Measurements from ENCODE around the gene CRACR2A. TPM values are rescaled to one million over a fixed set of nuclear protein-coding genes. Genes with fewer than 3 reads are reported as not detected.

Gene CRACR2A
- polyA plus RNA-seq, 4 donors: 1.2 to 1.6 (median 1.4) TPM

GRCh38 chr12:3692616-3693365 is 60.1 kb downstream of the CRACR2A start:
- DNase-seq (ENCODE audit: low read depth in 4 of 4, low spot score in 3 of 4): no peak

- DNase-seq (ENCODE audit: low read depth in 4 of 4, low spot score in 3 of 4): no peak
Measured at GRCh38 chr12:3686463-3686862, 66.4 kb downstream of the CRACR2A start.

- DNase-seq (ENCODE audit: low read depth in 4 of 4, low spot score in 3 of 4): no peak
Measured at GRCh38 chr12:3685830-3686229, 67.1 kb downstream of the CRACR2A start.

- peak in 1 of 4 donors; percentile 41 for DNase-seq (ENCODE audit: low read depth in 4 of 4, low spot score in 3 of 4)
Measured at GRCh38 chr12:3684449-3685051, 68.4 kb downstream of the CRACR2A start.

- DNase-seq (ENCODE audit: low read depth in 4 of 4, low spot score in 3 of 4): no peak
Measured at GRCh38 chr12:3683670-3684069, 69.2 kb downstream of the CRACR2A start.

GRCh38 chr12:3681595-3682061 is 71.3 kb downstream of the CRACR2A start:
- DNase-seq (ENCODE audit: low read depth in 4 of 4, low spot score in 3 of 4): no peak

- no peak for DNase-seq (ENCODE audit: low read depth in 4 of 4, low spot score in 3 of 4)
Measured at GRCh38 chr12:3680919-3681594, 71.9 kb downstream of the CRACR2A start.

GRCh38 chr12:3679831-3680230 is 73.1 kb downstream of the CRACR2A start:
- DNase-seq (ENCODE audit: low read depth in 4 of 4, low spot score in 3 of 4): no peak

GRCh38 chr12:3677609-3678008 is 75.3 kb downstream of the CRACR2A start:
- no peak for DNase-seq (ENCODE audit: low read depth in 4 of 4, low spot score in 3 of 4)

- DNase-seq (ENCODE audit: low read depth in 4 of 4, low spot score in 3 of 4): no peak
Measured at GRCh38 chr12:3673981-3674708, 78.8 kb downstream of the CRACR2A start.

- DNase-seq (ENCODE audit: low read depth in 4 of 4, low spot score in 3 of 4): no peak
Measured at GRCh38 chr12:3672113-3672509, 80.8 kb downstream of the CRACR2A start.

GRCh38 chr12:3671330-3672112 is 81.4 kb downstream of the CRACR2A start:
- no peak for DNase-seq (ENCODE audit: low read depth in 4 of 4, low spot score in 3 of 4)

- DNase-seq (ENCODE audit: low read depth in 4 of 4, low spot score in 3 of 4): no peak
Measured at GRCh38 chr12:3670083-3670620, 82.8 kb downstream of the CRACR2A start.

- no peak for DNase-seq (ENCODE audit: low read depth in 4 of 4, low spot score in 3 of 4)
Measured at GRCh38 chr12:3669594-3669993, 83.3 kb downstream of the CRACR2A start.

- no peak for DNase-seq (ENCODE audit: low read depth in 4 of 4, low spot score in 3 of 4)
Measured at GRCh38 chr12:3668479-3669165, 84.3 kb downstream of the CRACR2A start.

GRCh38 chr12:3667485-3667884 is 85.4 kb downstream of the CRACR2A start:
- no peak for DNase-seq (ENCODE audit: low read depth in 4 of 4, low spot score in 3 of 4)

- DNase-seq (ENCODE audit: low read depth in 4 of 4, low spot score in 3 of 4): no peak
Measured at GRCh38 chr12:3666441-3666840, 86.5 kb downstream of the CRACR2A start.

GRCh38 chr12:3662521-3662921 is 90.4 kb downstream of the CRACR2A start:
- no peak for DNase-seq (ENCODE audit: low read depth in 4 of 4, low spot score in 3 of 4)

GRCh38 chr12:3661028-3661427 is 91.9 kb downstream of the CRACR2A start:
- DNase-seq (ENCODE audit: low read depth in 4 of 4, low spot score in 3 of 4): no peak

Measured in right renal pelvis (tissue), 4 donors.